Left colon (tissue), 2 donors: ENCODE data around the gene HHIPL1. TPM values are rescaled to one million over a fixed set of nuclear protein-coding genes. Genes with fewer than 3 reads are reported as not detected.

Experiments used
- ATAC-seq: fragments of 200-7000 bp; cut with Tn5 transposase; one replicate; pipeline ENCODE4 v1.9.1; 2020; ENCODE audit warnings: mild to moderate bottlenecking, moderate library complexity
- DNase-seq, 2 donors: peaks; one replicate each; pipeline ENCODE4 v3.0.0-alpha.2; 2020
- intact Hi-C, 2 donors: fragments of 100-400 bp; cut with DNase I in 1 of 2; cut with micrococcal nuclease in 1 of 2; formaldehyde crosslinking; loops; one replicate each; pipeline versions ENCODE4 v1.11.2 to v1.14.0; 2022; cut with DNase I, micrococcal nuclease
- total RNA-seq, 2 donors: library from RNA; stranded (reverse); fragmentation: NEBNext Ultra II Directional; extraction: Animal tissue kit (Norgen Biotek cat#: 25700); gene quantifications; one replicate each; pipeline ENCODE4 v1.2.1, GENCODE V29; 2021
- donor health status: DM: no; HTN: no; CAD: no.
- donor health status: DM: yes; HTN: yes; CAD: no.

The HHIPL1 gene
- total RNA-seq, 2 donors from 2014 or later: 0.31 to 1.0 TPM

DNA sequence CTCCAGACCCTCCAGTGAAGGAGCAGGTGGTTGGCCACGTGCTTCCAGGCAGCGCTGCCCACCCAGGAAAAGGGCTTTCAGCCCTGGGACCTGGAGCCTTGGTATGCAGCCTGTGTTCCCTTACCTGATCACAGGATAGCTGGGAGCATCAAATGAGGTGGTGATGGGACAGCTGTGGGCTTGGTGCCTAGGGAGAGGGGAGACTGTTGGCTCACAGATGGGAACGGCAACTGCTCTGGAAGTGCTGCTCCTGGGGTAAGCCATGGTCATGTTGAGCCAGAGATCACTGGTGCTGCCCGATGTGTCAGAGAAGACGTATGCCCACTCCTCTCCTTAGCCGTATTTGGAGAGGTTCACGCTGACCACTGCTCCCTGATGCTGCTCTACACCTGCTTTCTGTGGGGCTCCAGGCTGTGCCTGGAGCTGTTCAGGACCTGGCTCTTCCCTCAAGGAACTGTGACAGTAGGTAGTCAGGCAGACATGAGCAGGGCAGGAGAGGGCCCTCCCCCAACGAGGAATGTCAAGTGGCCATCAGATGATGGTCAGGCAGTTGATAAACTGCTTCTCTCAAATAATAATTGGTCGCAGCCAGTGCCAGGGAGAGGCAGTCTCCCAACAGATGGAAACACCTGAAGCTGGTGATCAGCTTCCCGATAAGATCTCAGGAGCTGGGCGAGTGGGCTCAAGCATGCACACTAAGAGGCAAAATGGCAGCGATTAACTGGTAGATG is 36.3 kb downstream of the HHIPL1 start:
- intact Hi-C loops: no loop called here
- ATAC-seq: no peak
- no peak for DNase-seq

DNA sequence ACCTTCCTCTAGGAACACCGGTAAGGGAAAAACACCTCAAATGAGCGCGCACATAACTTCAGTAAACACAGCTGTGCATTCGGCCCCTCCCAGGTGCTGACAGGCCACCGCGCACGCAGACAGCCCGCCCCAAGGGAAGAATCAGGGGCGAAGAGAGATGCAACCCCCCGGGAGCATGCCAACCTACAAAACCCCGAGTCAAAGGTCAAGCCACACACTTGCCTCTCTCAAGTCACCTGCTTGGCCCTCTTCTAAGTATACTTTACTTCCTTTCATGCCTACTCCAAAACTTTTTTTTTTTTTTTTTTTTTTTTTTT is 36.9 kb downstream of the HHIPL1 start:
- DNase-seq (no peak), ATAC-seq (no peak)
- intact Hi-C loops: no loop called here

DNA sequence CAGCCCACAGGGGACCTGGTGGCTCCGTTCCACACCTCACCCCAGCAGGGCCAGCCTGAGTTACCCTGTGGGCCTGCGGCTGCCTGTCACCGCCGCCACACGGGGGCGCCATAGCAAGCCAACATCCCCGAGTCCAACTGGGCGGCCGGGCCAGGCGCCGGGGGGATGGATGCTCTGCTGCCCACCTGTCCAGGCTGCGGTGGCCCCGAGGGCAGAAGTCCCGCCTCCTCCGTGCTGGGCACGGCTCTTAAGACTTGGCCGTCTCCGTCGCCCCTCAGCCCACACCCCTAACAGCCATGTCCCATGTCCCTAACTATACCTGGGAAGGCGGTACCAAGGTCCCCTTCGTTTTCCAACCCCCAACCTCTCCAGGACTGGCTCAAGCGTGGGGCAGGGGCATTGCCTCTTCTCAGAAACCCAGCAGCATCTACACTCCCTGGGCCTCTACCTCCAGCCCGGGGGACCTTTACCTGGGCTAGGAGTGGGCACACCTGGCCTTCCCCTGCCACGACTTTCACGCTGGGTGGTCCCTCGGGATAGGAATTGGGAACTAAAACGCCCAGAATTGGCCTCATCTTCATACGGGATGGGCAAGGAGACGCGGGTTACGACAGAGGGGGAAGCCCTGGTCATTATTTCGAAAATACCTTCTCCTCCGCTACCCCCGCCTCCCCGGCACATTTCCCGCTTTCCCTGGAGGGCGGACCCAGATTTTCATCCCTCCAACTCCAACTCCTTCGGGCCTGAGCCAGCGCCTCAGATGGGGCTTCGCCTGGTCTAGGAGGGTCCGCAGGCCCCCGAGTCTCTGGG is 38.1 kb downstream of the HHIPL1 start:
- intact Hi-C loops: no loop called here
- DNase-seq: peak; percentile 72 to 89
- peak; percentile 54 for ATAC-seq

GRCh38 chr14:99683619-99684409 is 38.9 kb downstream of the HHIPL1 start, which contains the start of gene CYP46A1:
Gene CYP46A1, plus strand, starts transcription at chr14:99684298. Its CDS starts 120 bp downstream, at chr14:99684418.
- peak; percentile 100 for DNase-seq
- intact Hi-C loops: no loop called here
- ATAC-seq: peak; percentile 96

DNA sequence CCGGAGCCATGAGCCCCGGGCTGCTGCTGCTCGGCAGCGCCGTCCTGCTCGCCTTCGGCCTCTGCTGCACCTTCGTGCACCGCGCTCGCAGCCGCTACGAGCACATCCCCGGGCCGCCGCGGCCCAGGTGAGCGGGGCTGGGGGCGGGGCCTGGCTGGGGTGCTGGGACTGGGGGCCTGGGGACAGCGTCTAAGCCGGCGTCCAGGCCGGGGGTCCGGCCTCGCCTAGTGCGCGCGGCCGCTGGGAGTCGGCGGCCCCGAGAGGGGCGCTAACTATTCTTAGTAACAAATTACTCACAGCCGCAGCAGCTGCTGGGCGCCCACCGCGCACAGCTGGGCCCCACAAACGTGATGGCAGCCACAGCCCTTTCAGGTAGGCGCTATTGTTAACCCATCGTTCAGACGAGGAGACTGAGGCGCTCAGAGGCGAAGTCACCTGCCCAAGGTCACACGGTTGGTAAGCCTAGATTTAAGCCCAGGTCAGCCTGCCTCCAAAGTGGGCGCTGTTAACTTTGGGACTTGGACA is 39.5 kb downstream of the HHIPL1 start:
- ATAC-seq (no peak), DNase-seq (no peak)
- intact Hi-C loops: no loop called here

- ATAC-seq (no peak), DNase-seq (no peak)
- intact Hi-C loops: no loop called here
These were observed 40.2 kb downstream of the HHIPL1 start for GRCh38 chr14:99685151-99685591.

GRCh38 chr14:99685596-99685995 is 40.7 kb downstream of the HHIPL1 start:
- ATAC-seq: no peak
- intact Hi-C loops: no loop called here
- DNase-seq: no peak

GRCh38 chr14:99686557-99687283 is 41.8 kb downstream of the HHIPL1 start:
- ATAC-seq: no peak
- intact Hi-C loops: no loop called here
- DNase-seq: no peak

DNA sequence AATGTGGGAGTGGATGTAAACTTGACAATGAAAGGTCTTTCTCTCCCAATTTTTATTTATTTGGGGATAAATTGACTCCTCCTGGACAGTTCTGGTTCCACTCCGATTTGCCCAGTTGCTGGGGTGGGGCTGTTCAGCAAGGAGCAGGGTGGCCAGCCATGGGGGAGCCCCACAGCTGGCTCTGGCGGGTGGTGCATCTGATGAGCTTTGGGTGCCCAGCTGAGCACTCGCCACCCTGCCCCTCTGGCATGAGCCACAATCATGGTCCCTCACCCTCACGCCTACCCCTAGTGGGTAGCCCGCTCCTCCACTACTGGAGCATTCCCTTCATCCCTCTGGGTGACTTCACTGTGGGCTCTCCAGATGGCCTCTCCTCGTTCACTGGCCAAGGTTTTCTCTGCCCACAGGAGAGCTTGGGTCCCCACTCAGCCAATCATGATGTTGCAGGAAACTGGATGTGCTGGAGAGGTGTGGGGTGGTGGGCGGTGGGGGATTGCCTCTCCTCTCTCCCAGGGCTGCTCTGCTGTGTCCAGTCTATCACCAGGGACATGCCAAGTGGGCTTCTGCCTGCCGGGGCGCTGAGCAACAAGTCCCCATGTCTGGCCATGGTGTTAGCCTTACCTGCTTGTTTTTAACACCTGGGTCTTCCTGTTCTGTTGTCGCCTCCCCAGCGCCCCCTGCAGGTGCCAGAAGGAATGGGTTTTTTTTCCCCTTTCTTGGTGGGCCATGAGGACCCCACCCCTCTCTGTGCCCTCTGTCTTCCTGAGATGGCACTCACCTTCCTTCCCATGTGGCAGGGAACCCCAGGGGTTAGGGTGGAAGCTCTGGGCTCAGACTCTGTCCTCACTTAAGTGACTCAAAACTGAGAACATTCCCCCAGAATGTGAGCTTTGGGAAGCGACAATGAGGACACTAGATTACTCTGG is 42.6 kb downstream of the HHIPL1 start:
- intact Hi-C loops: no loop called here
- no peak for ATAC-seq
- no peak for DNase-seq

DNA sequence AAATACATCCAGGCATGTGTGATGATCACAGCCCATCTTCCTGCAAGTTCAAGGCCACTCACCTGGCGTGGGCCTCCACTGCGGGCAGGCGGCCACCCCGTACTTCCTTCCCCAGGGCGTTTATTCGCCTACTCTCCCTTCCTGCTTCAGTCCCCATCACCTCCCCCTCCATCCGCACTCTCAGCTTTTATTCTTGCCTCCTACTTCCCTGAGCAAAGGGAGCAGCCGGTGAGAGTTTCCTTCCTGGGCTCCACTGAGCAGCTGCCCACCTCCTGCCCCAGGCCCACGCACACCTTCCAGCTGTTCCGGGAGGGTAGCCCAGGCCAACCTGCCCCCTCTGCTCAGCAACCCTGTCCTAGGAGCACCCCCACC is 43.3 kb downstream of the HHIPL1 start:
- no peak for DNase-seq
- no peak for ATAC-seq
- intact Hi-C loops: no loop called here

GRCh38 chr14:99688629-99689028 is 43.7 kb downstream of the HHIPL1 start:
- intact Hi-C loops: no loop called here
- DNase-seq (no peak), ATAC-seq (no peak)

GRCh38 chr14:99689266-99690236 is 44.6 kb downstream of the HHIPL1 start:
- DNase-seq (no peak), ATAC-seq (no peak)
- intact Hi-C loops: no loop called here

DNA sequence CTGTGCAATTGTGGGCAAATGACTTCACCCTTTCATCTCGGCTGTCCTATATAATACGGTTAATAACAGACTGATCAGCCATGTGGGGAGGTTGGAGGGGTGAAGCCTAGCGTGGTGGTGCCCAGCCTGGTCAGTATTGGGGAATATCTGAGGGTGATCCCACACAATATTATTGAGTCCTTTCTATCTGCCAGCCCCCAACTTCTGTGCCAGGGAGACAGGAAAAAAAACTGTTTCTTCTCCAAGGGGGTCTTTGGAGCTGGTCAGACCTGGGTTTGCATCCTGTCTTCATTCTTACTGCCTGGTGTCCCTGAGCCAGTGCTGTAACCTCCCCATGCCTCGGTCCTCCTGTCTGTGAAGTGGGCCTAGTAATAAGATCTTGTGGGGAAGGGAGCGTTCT is 45.7 kb downstream of the HHIPL1 start:
- DNase-seq (no peak), ATAC-seq (no peak)
- intact Hi-C loops: no loop called here

DNA sequence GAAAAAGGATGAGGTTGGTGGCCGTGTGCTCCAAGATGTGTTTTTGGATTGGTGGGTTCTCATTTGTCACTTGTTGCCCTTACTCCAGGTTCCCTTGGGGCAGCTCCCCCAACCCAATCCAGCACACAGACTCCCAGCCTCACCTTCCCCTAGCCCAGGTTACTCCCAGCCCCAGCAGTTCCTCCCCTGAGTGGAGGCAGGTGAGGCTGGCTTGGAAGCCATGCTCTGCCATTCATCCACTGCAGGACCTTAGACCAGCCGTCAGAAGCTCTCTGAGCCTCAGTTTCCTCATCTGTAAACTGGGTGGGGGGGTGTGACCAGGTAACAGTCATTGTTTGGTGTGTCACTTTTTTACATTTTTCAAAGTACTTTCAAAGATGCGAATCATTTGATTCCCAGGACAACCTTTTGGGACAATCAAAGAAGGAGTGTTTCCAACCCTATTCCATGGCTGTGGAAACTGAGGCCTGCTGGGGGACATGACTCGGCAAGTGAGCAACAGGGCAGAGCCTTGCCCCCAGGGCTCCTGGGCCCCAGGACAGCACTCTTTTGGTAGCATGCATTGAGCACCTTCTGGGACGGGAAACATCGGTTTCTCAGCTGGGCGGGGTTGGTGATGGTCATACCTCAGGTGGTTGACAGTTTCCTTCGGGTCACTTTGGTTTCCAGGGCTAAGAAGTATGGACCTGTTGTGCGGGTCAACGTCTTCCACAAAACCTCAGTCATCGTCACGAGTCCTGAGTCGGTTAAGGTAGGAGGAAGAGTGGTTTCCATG is 46.4 kb downstream of the HHIPL1 start:
- intact Hi-C loops: no loop called here
- DNase-seq (no peak), ATAC-seq (no peak)

GRCh38 chr14:99693918-99694317 is 49.0 kb downstream of the HHIPL1 start:
- intact Hi-C loops: no loop called here
- no peak for DNase-seq

GRCh38 chr14:99696929-99697328 is 52.0 kb downstream of the HHIPL1 start:
- intact Hi-C loops: no loop called here
- ATAC-seq (no peak), DNase-seq (no peak)

More at GRCh38 chr14:99693918-99694317, 49.0 kb downstream of the HHIPL1 start:
- no peak for ATAC-seq
